NAMALWA (cell line): ENCODE measurements around the gene SUFU.

Source experiments
- DNase-seq: peaks from one replicate; pipeline ENCODE4 v3.0.0-alpha.2; 2015; ENCODE audit warnings: low spot score

The SUFU gene

GRCh38 chr10:102673236-102673818 lies 169.6 kb downstream of the SUFU start:
- no peak for DNase-seq

GRCh38 chr10:102673819-102674511 lies 170.2 kb downstream of the SUFU start:
- no peak for DNase-seq

- no peak for DNase-seq
Measured at GRCh38 chr10:102674566-102674965, 170.8 kb downstream of the SUFU start.

GRCh38 chr10:102675011-102675665 lies 171.4 kb downstream of the SUFU start:
- no peak for DNase-seq

- peak; percentile 48 for DNase-seq
Measured at GRCh38 chr10:102675666-102676533, 172.1 kb downstream of the SUFU start.

- no peak for DNase-seq
Measured at GRCh38 chr10:102676534-102677315, 173.0 kb downstream of the SUFU start.

- no peak for DNase-seq
Measured at GRCh38 chr10:102677331-102678067, 173.7 kb downstream of the SUFU start.

GRCh38 chr10:102678068-102678400 lies 174.3 kb downstream of the SUFU start:
- DNase-seq = no peak

GRCh38 chr10:102678842-102679289 lies 175.1 kb downstream of the SUFU start:
- peak; percentile 48 for DNase-seq

GRCh38 chr10:102679596-102679995 lies 175.8 kb downstream of the SUFU start:
- no peak for DNase-seq

GRCh38 chr10:102681696-102682095 lies 177.9 kb downstream of the SUFU start:
- DNase-seq = no peak

GRCh38 chr10:102682416-102682815 lies 178.6 kb downstream of the SUFU start:
- no peak for DNase-seq

GRCh38 chr10:102682981-102683380 lies 179.2 kb downstream of the SUFU start:
- DNase-seq = no peak
